22Rv1 (cell line): ENCODE results near the gene CYP4F11.

Experiments used
- H3K27ac ChIP-seq: fragments of 450-650 bp; 2 replicates; pipeline ENCODE4 v1.5.1; 2017
- CTCF ChIP-seq: fragments of 450-650 bp; IDR thresholded peaks from 2 replicates; pipeline ENCODE4 v1.5.1; 2017; ENCODE audit warnings: mild to moderate bottlenecking
- ZFX ChIP-seq: fragments of 450-650 bp; IDR thresholded peaks from 2 replicates; pipeline ENCODE4 v1.6.1; 2017; ENCODE audit warnings: antibody characterized with exemption, borderline replicate concordance

The CYP4F11 gene

DNA sequence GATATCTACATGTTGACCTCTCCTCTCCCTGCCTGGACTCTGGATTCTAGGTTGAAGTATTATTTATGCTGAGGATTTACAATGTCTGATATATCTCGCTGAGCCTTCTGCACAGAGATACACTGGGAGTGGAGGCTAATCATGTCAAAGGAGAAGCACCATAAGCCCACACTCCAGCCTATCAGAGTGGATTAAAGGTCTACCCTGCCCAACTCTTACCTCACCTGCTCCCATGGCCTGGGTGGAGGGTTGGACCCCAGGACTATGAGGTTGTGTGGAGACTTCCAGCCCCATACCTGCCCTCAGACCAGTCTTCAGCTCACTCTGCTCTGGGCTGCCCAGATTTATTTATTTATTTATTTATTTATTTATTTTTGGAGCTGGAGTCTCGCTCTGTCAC, 29.9 kb upstream of the CYP4F11 start:
- TF ChIP-seq CTCF (no peak), ZFX (no peak)

DNA sequence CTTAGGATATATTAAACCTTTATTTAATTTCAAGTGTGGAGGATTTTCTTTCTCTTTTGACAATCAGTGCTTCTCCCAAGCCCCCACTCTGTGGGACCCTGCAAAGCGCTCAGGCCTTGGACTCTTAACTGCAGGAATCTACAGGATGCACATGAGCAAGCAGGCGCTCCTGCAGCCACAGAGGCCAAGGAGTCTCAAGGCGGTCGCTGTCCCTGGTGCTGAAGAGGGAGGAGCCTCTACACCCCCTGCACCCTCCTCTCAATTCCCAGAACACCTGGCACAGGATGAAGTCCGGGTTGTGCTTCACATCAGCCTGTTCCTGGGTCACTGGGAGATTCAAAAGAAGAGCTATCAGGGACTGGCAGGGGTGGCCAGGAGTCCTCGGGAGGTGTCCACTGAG, 28.0 kb upstream of the CYP4F11 start:
- H3K27ac ChIP-seq: no peak overlapping the region
- TF ChIP-seq CTCF (no peak), ZFX (no peak)

More for the DNA sequence above, 29.9 kb upstream of the CYP4F11 start:
- no peak overlapping the region for H3K27ac ChIP-seq

GRCh38 chr19:15954820-15955219, 20.5 kb upstream of the CYP4F11 start:
- TF ChIP-seq ZFX (no peak), CTCF (no peak)
- no peak overlapping the region for H3K27ac ChIP-seq

DNA sequence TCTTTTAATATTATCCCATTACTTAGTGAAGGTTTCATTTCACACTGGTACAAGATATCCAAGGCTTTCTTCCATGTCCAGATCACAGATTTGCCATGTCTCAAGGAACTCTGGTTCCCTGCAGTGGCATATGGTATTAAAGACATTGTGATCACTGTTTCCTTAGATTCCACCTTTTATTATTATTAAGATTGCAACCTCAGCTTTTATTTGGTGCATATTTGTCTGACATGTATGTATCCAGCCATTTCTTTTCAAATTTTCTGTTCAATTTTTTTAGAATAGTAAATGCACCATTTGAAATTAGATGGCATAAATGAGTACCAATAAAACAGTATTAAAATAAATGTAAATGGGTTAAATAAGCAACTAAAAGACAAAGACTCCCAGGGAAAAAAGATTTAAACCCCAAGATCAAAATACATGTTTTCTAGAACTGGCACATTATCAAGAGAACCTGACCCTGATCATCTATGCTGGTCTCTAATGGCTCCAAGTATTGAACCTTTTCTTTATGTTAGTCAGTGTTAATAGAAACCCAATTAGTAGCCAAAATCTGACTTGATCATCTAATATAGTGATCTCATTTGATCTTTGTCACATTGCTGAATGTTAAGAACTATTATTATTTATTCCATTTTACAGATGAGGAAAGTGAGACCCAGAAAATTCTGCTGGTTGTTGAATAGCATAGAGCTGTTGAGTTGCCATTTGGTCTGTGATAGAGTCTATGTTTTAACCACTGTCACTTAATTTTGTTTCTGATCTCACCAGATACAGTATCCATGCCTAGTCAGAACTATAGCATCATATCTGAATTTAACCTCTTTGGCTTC, 14.1 kb upstream of the CYP4F11 start, which contains the start of gene OR10H4:
OR10H4 (plus strand) TSS at position 786 of the 836 bp plus-strand sequence; CDS start at position 786, 0 bp downstream.
- no peak within 1 kb of the TSS for H3K27ac ChIP-seq
- TF ChIP-seq CTCF: no peak
- no peak for TF ChIP-seq ZFX

- no peak for TF ChIP-seq ZFX
- TF ChIP-seq CTCF: no peak
- no peak overlapping the region for H3K27ac ChIP-seq
These were observed 11.0 kb upstream of the CYP4F11 start for GRCh38 chr19:15945301-15945700.

GRCh38 chr19:15944401-15944800, 10.1 kb upstream of the CYP4F11 start:
- no peak overlapping the region for H3K27ac ChIP-seq
- TF ChIP-seq CTCF: no peak
- no peak for TF ChIP-seq ZFX

- no peak overlapping the region for H3K27ac ChIP-seq
- no peak for TF ChIP-seq ZFX
- TF ChIP-seq CTCF: no peak
These were observed 3.4 kb upstream of the CYP4F11 start for GRCh38 chr19:15937771-15938170.
